ENCODE data around the gene RBMS3.
"Not testable (repeated sequence)": the region's sequence is repeated elsewhere in the genome, so short reads cannot be mapped to it uniquely, and the experiment has no call there.

Gene RBMS3

DNA sequence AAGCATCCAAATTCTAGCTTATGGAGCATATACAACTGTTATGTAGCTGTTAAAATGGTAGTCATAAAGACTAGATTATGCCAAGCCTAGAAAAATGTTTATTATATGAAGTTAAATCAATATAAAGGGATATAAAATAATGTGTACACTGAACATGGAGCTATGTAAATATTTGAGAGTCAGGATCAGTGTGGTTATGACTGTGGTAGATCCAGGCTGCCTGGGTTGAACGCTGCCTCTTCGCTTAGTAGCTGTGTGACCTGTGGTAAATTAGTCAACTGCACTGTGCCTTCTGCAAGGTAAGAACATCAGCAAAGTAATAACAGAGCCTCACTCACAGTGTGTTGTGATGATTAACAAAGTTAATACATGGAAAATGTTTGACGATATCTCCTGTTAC lies 212.2 kb downstream of the RBMS3 start:
- no peak for DNase-seq

DNA sequence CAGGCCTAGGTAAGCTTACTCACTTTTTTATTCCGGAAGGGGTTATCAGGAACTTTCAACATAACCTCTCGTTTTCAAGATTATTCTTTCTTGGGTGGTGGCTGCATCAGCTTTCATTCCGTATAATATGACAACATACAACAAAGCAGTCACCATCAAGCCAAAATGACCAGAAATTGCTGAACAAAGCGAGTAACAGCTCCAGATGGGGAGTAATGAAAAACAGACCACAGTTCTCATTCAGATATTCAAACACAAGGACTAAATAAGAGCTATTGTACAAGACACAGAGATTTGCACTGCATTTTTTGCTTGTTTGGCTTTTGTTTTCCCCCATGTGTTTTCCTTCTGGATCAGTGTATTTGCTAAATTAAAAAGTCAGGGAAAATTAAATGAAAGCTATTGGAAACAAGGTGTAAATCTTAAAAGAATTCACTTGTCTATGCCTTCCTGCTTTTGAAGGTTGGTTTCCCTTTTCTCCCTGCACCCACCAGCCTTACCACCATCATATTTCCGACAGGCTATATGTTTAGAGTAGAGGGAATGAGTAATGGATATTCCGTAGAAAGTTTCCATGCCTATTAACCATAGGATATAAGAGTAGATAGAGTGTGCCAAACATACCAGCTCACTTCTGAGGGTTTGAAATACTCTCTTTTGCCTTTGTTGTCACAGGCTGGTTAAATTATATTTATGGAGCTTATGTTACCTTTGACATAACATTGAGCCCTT lies 213.6 kb downstream of the RBMS3 start:
- DNase-seq, result no peak

DNA sequence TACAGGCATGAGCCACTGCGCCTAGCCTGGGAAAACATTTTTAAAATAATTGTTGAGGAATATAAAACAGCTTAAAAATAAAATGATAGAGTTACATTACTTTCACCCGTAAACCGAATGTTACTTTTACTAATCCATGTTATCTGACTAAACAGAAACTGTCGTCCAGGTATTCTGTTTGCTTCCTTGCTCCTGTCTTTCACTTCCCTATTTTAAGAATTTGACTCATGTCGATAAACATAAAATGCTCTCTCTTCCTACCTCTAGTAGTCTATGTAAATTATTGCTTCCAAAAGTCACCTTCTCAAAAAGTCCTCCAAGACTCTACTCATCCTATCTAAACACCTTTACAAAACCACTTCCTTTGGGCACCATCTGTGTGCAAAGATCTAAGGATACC lies 216.4 kb downstream of the RBMS3 start:
- DNase-seq, result no peak

DNA sequence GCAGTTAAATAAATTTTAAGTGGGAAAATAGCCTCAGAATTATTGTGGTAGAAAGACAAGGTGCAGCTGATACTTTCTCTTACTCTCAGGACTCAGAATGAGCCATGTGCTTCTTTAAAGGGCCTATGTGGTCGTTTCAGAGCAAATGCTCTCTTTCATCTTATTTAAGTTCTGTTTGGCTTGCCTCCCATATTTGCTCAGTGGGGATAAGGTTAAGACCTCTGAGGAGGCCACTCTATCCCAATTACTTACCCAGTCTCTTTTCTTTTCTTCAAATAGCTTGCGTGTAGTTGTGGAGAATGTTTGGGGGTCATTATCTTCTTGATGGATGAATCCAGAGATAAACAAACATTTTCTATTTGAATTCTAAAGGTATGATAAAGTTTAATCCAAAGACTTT lies 221.9 kb downstream of the RBMS3 start:
- no peak for DNase-seq

DNA sequence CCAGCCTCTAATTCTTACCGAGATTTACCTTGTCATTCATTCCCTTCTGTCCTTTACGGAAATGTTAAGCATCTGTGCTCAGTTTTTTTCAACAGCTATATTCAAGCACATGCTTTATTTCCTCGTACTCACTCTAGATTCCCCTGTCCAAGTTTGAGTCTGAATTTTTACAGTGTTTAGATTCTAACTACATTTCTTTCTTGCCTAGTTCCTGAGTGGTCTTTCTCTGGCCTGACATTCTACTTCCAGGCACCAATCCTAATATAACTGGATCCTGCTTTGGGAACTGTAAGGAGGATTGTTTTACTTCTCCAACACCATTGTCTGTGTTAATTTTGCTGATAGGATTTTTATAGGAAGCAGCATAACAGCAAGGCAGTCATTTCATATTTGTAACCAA lies 222.4 kb downstream of the RBMS3 start:
- no peak for DNase-seq

DNA sequence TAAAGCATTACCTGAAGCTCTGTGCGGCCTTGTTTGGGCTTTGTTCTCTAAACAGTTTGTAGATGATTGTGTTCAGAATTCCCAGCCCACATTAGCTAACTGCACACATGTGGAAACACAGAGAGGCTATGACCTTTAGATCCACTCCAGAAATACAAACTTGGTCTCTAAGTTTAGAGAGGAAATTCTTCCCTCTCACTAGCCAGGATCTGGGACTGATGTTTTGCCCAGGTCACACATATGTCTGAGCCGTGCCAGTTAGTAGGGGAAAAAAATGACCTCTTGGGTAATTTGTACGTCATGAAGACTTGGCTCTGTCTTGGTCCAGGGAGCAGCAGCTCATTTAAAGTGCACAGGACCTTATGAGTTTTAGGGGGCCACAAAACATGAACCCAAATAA lies 223.1 kb downstream of the RBMS3 start:
- no peak for DNase-seq

DNA sequence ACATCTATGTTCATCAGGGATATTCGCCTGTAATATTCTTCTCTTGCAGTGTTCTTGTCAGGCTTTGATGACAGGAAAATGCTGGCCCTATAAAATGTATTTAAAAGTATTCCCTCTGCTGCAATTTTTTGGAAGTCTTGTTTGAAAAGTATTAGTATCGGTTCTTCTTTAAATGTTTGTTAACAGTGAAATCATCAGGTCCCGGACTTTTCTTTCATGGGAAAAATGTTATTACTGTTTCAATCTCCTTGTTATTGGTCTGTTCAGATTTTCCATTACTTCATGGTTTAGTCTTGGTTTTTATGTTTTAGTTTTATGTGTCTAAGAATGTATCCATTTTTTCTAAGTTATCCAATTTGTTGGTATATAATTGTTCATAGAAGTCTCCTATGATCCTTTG lies 225.6 kb downstream of the RBMS3 start:
- DNase-seq, result no peak

DNA sequence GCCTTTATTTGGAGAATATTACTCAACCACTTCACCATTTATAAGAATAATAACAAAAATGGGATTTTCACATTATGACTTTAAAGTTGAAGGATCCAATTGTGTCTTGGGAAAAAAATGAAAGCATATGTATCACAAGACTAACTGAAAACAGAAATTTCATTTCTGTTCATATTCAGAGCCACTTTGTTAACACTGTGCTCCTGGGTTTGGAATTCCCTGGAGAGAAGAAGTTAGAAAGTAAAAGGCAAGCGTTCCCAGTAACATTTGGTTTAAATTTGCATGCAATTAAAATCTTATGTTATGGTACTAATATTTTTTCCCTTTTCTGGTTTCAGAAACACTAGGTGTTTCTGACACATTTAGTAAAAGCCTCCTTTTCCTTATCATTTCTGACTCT lies 230.8 kb downstream of the RBMS3 start:
- no peak for DNase-seq

DNA sequence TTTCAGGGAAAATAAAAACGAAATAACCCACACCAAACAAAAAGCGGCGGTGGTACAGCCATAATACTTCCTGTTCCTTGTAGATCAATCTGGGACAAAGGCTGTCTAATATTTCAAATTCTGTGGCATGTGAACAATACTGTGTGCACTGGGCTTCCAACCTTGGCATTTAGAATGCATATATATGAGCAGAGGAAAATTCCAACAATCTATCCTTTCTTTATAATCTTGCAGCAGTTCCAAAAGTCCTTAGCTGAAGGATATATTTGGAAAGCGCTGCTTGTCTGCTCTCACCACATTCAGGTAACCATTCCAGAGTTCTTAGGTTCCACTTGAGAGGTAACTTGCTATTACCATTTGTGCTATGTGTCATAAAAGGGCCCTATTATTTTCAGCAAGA lies 231.8 kb downstream of the RBMS3 start:
- no peak for DNase-seq

DNA sequence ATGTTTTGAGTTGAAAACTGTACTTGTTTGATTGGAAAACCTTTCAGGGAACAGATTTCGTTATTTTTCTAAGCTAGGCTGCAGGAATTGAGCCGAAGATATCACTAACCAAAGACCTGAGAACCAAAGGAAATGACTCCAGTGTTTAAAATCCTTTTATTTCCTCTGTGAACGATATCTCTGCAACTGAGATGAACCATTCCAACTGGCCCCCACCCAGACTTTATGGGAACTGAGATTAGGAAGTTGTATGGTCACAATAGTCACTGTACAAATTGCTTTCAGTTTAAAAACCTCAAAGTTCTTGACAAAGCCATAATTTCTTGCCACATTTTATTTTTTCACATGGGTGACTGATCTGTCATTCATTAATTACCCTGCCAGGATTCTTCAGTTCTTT lies 232.4 kb downstream of the RBMS3 start:
- no peak for DNase-seq

DNA sequence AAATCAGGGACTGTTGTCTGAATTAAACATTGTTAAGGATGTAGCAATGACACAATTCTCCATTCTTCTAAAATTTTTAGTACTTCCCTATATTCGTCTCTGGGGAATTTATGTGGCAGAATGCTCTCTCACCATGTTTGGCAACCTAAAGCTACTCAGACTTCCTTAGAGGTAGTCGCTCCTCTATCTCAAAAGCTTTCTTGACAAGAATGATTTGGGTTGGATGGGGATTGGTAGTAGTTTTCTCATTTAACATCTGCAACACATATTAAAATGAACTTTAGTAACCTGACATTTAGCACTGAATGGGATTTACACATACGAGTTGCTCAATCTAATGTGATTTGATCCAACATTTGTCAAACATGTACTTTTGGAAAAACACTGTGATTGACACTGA lies 233.3 kb downstream of the RBMS3 start:
- DNase-seq, result no peak

DNA sequence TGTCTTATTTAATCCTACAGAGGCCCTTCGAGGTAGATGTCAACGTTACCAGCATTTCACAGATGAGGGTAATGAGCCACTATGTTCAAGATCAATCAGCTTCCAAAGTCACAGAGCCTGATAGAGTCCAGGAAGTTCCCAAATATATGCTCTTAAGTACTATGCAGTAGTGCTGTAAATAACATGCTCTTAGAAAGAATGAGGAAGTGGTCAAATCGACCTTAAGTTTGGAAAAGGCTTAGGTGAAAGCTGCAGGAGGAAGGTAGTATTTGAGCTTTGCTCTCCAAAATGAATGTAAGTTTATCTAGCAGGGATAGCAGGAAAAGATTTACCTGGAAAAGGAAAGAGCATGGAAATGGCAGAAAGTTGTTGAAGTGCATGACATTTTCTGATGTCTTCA lies 234.0 kb downstream of the RBMS3 start:
- DNase-seq, result no peak

DNA sequence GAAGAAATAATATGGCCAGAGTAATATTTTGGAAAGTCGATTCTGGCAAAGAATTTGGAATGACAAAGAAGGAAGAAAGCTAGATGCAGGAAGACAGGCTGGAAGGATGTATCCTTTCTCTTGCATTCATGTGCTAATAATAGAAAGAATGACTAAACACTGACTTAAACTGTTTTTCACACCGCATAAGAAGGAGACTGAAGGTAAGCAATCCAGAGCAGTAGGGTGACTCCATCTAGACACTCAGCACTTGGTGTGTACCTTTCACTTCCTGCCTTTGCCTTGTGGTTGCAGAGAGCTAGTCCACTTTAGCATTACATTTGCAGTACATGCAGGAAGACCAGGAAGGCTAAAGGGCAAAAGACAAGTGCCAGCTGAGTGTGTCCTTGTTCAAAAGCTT lies 234.6 kb downstream of the RBMS3 start:
- DNase-seq, result no peak

DNA sequence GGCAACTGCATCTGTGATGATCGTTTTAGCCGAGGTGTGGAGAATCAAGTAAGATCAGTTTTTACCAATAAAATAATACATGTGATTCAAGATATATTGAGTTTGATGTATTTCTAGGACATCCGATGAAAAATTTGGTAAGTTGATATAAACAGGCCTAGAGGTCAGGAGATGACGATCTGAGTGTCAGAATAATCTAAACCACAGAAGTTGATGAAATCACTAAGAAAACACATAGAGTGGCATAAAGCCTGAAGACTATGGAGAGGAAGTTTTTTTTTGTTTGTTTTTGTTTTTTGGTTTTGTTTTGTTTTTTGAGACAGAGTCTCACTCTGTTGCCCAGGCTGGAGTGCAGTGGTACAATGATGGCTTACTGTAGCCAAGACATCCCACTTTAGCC lies 235.3 kb downstream of the RBMS3 start:
- DNase-seq, result no peak

DNA sequence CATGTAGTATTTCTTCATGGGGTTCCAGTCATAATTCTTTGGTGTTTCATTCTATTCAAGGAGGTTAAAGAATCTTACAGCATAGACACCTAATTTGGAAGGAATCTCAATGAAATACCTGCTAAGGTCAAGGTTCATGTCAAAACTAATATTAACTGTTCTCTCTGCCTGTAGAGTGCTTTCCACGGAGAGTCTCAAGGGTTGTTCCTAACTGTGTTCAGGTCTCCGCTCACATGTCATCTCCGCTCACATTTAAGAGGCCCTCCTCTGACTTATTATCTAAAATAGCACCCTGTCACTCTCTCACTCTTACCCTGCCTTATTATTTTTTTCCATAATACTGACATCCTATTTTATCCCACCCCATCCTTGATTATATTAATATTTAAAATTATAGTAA lies 239.9 kb downstream of the RBMS3 start:
- DNase-seq, result no peak

DNA sequence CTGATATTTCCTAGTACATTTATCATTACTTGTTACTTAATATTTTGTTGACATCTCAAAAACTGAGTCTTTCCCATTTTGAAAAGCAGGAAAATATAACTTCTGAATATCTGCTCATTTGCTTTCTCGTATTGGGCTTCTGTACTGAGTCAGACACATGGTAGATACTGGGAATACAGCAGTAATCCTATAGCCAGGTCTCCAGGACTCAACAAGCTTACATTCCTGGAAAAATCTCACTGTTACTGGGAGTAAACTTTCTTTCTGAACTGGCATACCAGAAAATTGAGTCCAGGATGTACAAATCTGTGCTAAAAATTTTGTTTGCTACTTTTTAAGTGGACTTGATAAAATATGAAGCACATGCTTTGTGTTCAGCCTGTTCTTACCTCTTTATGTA lies 240.4 kb downstream of the RBMS3 start:
- DNase-seq, result no peak

DNA sequence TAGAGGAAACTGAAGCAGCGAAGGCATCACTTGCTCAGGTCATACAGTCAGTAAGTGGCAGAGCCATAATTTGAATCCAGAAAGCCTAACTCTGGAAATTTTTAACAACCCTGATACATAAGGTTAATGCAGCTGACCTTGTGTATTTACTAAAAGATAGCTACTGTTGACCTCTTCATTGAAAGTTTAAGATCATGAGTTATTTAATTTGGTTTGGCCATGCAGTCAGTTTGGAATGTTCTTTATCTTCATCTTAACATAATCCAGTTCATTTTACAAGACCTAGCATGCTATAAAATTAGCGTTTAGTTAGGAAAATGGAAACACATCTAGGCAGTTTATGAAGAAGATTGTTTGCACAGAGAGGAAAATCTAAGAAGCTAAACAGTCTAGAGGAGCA lies 240.9 kb downstream of the RBMS3 start:
- no peak for DNase-seq

DNA sequence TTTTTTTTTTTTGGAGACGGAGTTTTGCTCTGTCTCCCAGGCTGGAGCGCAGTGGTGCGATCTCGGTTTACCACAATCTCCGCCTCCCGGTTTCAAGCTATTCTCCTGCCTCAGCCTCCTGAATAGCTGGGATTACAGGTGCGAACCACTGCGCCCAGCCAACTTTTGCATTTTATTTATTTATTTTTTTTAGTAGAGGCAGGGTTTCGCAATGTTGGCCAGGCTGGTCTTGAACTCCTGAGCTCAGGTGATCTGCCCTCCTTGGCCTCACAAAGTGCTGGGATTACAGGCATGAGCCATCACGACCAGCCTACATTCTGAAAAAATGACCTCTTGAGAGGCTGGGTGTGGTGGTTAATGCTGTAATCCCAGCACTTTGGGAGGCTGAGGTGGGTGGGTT lies 243.6 kb downstream of the RBMS3 start:
- not testable (repeated sequence) for DNase-seq

DNA sequence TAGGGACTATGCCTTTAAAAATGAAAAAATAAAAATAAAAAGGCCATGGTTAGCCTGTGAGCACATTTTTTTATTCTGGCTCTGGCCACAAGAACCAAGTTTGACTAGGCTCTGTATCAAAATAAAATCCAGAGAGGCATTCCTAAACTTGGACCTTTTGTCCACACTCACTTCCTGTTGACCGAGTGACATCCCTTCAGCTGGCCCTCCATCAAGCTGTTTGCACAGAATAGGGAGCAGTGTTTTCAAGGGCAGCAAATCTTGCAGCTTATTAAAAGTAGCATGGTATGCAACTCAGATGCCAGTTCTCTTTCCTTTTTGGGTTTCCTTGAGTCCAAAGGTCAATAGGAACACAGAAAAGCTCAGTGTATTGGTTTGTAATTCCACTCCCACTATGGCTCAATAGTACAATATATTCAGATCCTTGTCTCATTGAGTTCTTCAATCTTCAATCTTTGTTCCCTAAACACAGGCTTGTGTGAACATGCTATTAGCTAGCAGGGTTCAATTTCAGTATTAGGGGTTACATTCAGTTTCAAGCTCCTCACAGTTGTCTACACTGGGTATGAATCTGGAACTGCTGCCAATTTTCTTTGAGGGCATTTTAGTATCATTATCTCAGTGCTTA lies 244.5 kb downstream of the RBMS3 start:
- no peak for DNase-seq

DNA sequence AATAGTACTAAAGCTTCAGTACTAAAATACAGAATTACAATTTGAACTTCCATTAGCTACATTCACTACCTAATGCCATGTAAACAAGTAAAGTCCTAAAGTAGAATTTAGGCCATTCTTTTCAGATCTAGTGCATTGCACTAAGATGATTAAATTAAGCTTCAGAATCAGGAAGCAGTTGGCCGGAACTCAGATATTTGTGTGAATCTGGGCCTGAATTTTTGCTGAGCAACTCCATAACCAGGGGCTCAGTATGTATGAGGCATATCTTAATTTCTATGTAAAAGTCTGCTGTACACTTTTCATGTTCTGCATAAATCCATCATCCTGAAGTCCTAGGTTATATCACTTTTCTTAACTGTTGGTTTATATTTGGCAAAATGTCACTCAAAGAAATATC lies 246.4 kb downstream of the RBMS3 start:
- DNase-seq, result no peak

DNA sequence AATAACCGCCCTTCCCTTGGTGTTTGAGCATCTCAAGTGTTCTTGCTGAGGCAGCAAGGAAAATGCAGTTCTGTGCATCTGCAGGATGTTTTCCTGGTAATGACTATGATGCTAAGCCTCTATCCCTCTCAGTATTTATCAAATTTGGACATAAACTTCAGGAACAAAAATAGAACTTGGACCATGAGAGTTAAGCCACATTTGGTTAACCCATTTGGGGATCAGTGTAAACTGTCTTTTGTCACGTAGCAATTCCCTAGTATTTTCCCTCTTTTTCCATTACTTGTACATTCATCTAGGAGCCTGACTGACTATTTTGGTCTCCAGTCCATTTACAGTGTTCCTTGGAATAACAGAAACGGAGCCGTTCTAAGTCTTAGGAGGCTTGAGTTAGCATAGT lies 250.8 kb downstream of the RBMS3 start:
- no peak for DNase-seq

DNA sequence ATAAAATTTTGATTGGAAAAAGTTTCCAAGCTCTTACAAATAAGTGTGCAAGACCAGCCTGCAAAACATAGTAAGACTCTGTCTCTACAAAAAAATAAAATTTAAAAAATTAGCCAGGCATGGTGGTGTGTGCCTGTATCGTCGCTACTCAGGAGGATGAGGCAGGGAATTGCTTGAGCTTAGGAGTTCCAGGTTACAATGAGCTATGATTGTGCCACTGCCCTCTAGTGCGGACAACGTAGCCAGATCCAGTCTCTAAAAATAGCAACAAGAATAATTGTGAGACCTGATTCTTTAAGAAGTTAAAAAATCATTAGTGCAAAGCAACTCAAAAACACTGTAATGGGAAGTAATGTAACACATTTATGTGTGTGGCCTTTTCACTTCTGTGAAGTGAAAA lies 251.6 kb downstream of the RBMS3 start:
- DNase-seq, result no peak

DNA sequence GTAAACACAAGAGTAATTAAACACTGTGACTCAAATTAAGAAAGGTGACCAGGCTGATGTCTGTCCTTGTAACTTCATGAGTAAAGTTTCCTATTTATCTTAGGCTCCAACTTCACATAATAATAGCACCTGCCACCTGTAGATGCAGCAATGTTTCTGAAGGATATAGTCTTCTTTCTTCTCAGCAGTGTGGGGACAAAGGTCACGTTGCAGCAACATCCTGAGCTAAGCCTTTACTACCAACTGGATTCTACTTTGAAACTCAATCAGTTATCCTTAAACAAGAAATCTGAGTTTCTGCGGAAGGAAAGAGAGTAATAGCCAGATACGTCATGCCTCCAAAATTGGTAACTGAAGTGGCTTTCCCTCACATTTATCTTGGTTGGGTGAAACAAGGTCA lies 253.1 kb downstream of the RBMS3 start:
- no peak for DNase-seq

DNA sequence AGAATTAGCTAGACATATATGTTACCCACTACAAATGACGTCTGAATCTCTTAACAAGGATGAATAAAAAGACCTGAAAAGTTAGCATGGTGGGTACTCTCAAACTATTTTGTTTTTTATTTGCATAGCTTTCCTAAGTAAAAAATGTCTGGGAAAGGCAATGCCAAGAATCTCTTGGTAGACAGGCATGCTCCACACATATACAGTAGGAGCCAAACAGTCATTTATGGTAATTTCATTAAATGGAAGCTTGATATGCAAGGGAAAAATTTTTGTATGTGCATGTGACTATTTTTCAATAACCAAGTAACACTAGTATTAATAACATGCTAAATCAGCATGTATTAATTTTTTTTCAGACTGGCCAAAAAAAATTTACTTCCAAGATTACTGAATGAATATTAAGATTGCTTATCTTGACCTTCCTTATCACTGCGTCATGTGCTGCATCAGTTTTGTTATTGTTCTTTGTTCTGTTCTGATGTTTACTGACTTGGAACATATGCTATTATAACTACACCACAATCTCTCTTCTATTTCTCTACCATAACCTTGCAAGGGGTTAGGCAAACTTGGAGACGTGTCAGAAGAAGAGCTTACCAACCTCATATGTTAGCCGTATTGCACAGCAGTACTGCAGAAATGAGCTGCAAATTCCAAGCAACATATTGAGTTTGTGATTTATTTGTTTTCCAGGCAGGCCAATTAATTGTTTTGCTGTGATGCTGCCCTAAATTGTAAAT lies 255.3 kb downstream of the RBMS3 start:
- no peak for DNase-seq

Measured in activated T-cell treated with anti-CD3 and anti-CD28 coated beads, Interleukin-2, amount 50 U/mL, for 48 hours (primary cell).